Panc1 (cell line): ENCODE data around the gene MAP3K14.
"Not testable (repeated sequence)": the region's sequence is repeated elsewhere in the genome, so short reads cannot be mapped to it uniquely, and the experiment has no call there.

Experiments
- POLR2AphosphoS5 ChIP-seq: IDR thresholded peaks from 2 replicates; pipeline ENCODE4 v1.6.1; 2012; ENCODE audit warnings: mild to moderate bottlenecking, low read depth, low read length, moderate library complexity
- SIN3A ChIP-seq: IDR thresholded peaks from 2 replicates; pipeline ENCODE4 v1.6.1; 2012; ENCODE audit warnings: low read depth, mild to moderate bottlenecking, low read length, moderate library complexity, borderline replicate concordance; ENCODE audit not compliant: insufficient read depth
- TCF7L2 ChIP-seq: IDR thresholded peaks from 2 replicates; pipeline ENCODE4 v1.6.1; 2011; ENCODE audit warnings: mild to moderate bottlenecking, low read depth, low read length, inconsistent platforms
- TF ChIP-seq, protein P1 (sequence below): fragments of 450-650 bp; IDR thresholded peaks from 2 replicates; pipeline ENCODE4 v1.5.1; 2017; ENCODE audit warnings: mild to moderate bottlenecking
- TF ChIP-seq, protein P2 (sequence below), 2 experiments: IDR thresholded peaks; 2 replicates each; pipeline ENCODE4 v1.6.1; 2011 to 2012; ENCODE audit warnings: low read depth in 2 of 2, control low read depth in 1 of 2, low read length in 1 of 2, mild to moderate bottlenecking in 1 of 2, moderate library complexity in 1 of 2; ENCODE audit not compliant: insufficient read depth in 1 of 2

DNA sequence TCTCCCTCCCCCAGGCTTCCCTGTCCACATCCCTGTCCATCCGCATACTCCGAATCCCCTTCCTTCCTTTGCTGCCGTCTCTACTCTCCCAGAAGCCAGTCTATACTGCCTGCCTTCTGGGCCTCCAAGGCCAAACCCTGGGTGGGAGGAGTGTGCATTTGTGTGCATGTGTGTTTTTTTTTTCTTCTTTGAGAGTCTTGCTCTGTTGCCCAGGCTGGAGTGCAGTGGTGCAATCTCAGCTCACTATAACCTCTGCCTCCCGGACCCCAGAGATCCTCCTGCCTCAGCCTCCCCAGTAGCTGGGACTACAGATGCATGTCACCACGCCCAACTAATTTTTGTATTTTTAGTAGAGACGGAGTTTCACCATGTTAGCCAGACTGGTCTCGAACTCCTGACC lies 63.6 kb downstream of the MAP3K14 start:
- TF ChIP-seq, protein P1, sequence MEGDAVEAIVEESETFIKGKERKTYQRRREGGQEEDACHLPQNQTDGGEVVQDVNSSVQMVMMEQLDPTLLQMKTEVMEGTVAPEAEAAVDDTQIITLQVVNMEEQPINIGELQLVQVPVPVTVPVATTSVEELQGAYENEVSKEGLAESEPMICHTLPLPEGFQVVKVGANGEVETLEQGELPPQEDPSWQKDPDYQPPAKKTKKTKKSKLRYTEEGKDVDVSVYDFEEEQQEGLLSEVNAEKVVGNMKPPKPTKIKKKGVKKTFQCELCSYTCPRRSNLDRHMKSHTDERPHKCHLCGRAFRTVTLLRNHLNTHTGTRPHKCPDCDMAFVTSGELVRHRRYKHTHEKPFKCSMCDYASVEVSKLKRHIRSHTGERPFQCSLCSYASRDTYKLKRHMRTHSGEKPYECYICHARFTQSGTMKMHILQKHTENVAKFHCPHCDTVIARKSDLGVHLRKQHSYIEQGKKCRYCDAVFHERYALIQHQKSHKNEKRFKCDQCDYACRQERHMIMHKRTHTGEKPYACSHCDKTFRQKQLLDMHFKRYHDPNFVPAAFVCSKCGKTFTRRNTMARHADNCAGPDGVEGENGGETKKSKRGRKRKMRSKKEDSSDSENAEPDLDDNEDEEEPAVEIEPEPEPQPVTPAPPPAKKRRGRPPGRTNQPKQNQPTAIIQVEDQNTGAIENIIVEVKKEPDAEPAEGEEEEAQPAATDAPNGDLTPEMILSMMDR: not testable (repeated sequence)
- TF ChIP-seq SIN3A, TCF7L2, POLR2AphosphoS5: not testable (repeated sequence)
- TF ChIP-seq, protein P2, sequence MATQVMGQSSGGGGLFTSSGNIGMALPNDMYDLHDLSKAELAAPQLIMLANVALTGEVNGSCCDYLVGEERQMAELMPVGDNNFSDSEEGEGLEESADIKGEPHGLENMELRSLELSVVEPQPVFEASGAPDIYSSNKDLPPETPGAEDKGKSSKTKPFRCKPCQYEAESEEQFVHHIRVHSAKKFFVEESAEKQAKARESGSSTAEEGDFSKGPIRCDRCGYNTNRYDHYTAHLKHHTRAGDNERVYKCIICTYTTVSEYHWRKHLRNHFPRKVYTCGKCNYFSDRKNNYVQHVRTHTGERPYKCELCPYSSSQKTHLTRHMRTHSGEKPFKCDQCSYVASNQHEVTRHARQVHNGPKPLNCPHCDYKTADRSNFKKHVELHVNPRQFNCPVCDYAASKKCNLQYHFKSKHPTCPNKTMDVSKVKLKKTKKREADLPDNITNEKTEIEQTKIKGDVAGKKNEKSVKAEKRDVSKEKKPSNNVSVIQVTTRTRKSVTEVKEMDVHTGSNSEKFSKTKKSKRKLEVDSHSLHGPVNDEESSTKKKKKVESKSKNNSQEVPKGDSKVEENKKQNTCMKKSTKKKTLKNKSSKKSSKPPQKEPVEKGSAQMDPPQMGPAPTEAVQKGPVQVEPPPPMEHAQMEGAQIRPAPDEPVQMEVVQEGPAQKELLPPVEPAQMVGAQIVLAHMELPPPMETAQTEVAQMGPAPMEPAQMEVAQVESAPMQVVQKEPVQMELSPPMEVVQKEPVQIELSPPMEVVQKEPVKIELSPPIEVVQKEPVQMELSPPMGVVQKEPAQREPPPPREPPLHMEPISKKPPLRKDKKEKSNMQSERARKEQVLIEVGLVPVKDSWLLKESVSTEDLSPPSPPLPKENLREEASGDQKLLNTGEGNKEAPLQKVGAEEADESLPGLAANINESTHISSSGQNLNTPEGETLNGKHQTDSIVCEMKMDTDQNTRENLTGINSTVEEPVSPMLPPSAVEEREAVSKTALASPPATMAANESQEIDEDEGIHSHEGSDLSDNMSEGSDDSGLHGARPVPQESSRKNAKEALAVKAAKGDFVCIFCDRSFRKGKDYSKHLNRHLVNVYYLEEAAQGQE (IDR thresholded peaks at IDR 0.05; ENCODE audit: insufficient read depth in 1 of 2, low read depth in 2 of 2, low read length in 1 of 2): not testable (repeated sequence)
